Neuron (in vitro differentiated cells): ENCODE data around the gene ODAD4.

Experiments used
- H2AFZ ChIP-seq: one replicate; pipeline ENCODE4 v1.6.1; 2013; ENCODE audit warnings: low read depth, mild to moderate bottlenecking, inconsistent platforms, low read length, moderate library complexity
- H3K27me3 ChIP-seq: one replicate; pipeline ENCODE4 v1.6.1; 2013; ENCODE audit warnings: low read length; ENCODE audit not compliant: insufficient read depth
- H3K36me3 ChIP-seq: one replicate; pipeline ENCODE4 v1.6.1; 2013; ENCODE audit warnings: low read length; ENCODE audit not compliant: insufficient read depth
- H3K4me1 ChIP-seq: one replicate; pipeline ENCODE4 v1.6.1; 2013; ENCODE audit warnings: low read length; ENCODE audit not compliant: insufficient read depth
- H3K4me3 ChIP-seq: 2 replicates; pipeline ENCODE4 v1.5.1; 2013; ENCODE audit warnings: mild to moderate bottlenecking, low read length, moderate library complexity
- H3K9me3 ChIP-seq: one replicate; pipeline ENCODE4 v1.6.1; 2013; ENCODE audit warnings: low read length

Gene ODAD4, protein sequence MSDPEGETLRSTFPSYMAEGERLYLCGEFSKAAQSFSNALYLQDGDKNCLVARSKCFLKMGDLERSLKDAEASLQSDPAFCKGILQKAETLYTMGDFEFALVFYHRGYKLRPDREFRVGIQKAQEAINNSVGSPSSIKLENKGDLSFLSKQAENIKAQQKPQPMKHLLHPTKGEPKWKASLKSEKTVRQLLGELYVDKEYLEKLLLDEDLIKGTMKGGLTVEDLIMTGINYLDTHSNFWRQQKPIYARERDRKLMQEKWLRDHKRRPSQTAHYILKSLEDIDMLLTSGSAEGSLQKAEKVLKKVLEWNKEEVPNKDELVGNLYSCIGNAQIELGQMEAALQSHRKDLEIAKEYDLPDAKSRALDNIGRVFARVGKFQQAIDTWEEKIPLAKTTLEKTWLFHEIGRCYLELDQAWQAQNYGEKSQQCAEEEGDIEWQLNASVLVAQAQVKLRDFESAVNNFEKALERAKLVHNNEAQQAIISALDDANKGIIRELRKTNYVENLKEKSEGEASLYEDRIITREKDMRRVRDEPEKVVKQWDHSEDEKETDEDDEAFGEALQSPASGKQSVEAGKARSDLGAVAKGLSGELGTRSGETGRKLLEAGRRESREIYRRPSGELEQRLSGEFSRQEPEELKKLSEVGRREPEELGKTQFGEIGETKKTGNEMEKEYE

DNA sequence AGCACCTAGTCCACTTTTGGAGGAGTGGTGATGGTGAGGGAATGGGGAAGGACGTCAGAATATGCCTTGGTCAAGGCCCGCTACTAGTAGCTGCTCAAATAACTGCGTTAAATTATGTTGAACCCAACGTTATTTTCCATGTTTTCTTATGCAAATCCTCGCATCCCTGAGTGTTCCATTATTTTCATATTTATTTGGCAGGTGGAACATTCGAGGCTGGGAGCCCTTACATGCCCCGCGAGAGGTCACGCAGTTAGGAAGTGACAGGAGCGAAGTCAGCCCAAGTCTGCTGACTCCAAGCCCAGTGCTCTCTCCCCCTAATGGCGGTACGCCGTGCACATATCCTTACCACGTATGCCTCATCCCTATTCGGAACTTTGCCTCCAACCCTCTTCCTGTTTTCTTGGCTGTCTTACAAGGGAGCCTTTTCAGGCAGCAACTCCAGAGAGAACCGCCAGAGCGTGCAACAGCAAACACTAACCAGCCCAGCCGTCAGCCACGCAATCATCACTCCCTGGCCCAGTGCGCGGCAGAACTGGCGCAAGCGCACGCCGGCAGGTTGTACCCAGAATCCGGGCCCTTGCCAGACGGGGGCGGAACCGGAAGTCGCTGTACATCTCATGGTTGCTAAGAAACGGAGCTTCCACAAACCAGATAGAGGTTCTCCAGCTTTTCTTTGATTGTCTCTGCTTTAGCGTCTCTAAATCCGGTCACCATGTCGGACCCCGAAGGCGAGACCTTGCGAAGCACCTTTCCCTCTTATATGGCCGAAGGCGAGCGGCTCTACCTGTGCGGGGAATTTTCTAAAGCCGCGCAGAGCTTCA is at the start of gene ODAD4:
Gene ODAD4 (plus strand): TSS at position 609 of the 824 bp plus-strand sequence. CDS start 107 bp downstream, at position 716.
- Histone ChIP-seq H3K9me3 (no peaks in the 10 kb centered on the region), H3K4me1 (peaks cover 14% of the 10 kb centered on the region), H3K4me3 (peak within 1 kb of the TSS; percentile 63), H3K36me3 (peaks cover 5% of the 10 kb centered on the region), H2AFZ (peak within 1 kb of the TSS; percentile 85), H3K27me3 (no peaks in the 10 kb centered on the region)

DNA sequence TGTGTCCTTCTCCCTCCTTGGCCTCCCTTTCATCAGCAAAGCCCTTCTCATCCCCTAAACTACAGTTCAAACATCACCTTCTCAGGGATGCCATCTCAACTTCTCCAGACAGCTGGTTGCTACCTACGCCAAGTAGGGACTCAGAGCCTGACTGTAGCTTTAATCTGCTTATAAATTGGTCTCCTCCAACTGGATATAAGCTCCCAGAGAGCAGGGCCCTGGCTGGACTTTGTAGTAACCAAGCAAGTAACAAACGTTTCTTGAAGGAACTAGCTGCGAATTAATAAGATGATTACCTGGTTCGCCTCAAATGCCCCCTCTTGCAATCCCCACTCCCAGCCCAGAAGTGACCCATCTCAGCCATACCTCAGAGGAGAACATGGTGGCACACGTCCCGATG is 47.7 kb upstream of the ODAD4 start:
- Histone ChIP-seq H3K4me1 (peaks cover 10% of the 10 kb centered on the region), H3K27me3 (no peaks in the 10 kb centered on the region), H3K4me3 (no peak overlapping the region), H3K9me3 (peaks cover 4% of the 10 kb centered on the region), H3K36me3 (peaks cover 87% of the 10 kb centered on the region), H2AFZ (no peak overlapping the region)

GRCh38 chr17:41885733-41886132 is 44.7 kb upstream of the ODAD4 start:
- Histone ChIP-seq H3K4me3 (no peak overlapping the region), H3K9me3 (no peaks in the 10 kb centered on the region), H3K27me3 (no peaks in the 10 kb centered on the region), H2AFZ (no peak overlapping the region), H3K4me1 (peaks cover 10% of the 10 kb centered on the region), H3K36me3 (peaks cover 84% of the 10 kb centered on the region)

DNA sequence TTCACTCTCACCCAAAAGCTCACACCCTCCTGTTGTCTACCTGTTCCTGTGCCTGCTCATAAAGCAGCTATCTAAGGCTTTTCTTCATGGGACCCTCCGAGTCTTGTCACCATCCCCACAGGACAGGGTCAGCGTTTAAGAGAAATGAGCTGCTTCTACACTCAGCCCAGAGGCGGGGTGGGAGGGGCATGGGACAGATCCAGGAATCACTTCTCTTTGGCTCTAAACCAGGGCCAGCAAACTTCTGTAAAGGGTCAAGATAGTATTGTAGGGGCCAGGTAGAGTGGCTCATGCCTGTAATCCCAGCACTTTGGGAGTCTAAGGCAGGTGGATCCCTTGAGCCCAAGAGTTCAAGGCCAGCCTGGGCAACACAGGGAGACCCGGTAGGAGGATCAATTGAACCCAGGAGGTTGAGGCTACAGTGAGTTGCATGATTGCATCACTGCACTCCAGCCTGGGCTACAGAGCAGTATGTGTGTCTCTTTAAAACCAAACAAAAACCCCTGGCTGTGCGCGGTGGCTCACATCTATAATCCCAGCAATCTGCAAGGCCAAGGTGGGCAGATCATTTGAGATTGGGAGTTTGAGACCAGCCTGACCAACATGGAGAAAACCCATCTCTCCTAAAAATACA is 42.0 kb upstream of the ODAD4 start:
- peaks cover 87% of the 10 kb centered on the region for H3K36me3 ChIP-seq
- peaks cover 10% of the 10 kb centered on the region for H3K4me1 ChIP-seq
- H2AFZ ChIP-seq = no peak overlapping the region
- no peak overlapping the region for H3K4me3 ChIP-seq
- H3K27me3 ChIP-seq = no peaks in the 10 kb centered on the region
- no peaks in the 10 kb centered on the region for H3K9me3 ChIP-seq

- Histone ChIP-seq H3K36me3 (peaks cover 87% of the 10 kb centered on the region), H2AFZ (no peak overlapping the region), H3K4me3 (no peak overlapping the region), H3K9me3 (no peaks in the 10 kb centered on the region), H3K4me1 (peaks cover 3% of the 10 kb centered on the region), H3K27me3 (no peaks in the 10 kb centered on the region)
These were observed 39.0 kb upstream of the ODAD4 start for GRCh38 chr17:41891135-41892020.

DNA sequence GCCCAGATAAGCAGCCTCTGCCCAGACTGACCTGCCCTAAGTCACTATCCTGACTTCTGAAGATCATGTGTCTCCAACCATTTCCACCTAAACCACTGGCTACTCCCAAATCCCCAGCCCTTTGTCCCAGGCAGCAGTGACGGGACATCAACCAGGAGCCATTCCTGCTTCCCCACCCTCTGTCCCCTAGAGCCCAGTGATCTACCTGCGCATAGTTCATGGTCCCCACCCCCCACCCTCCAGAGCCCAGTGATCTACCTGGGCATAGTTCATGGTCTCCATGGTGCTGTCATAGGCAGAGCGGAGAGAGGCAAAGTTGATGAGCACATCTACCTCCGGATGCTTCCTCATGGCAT is 38.4 kb upstream of the ODAD4 start:
- H3K4me3 ChIP-seq = no peak overlapping the region
- peaks cover 90% of the 10 kb centered on the region for H3K36me3 ChIP-seq
- no peak overlapping the region for H2AFZ ChIP-seq
- no peaks in the 10 kb centered on the region for H3K9me3 ChIP-seq
- H3K27me3 ChIP-seq = no peaks in the 10 kb centered on the region
- no peaks in the 10 kb centered on the region for H3K4me1 ChIP-seq

DNA sequence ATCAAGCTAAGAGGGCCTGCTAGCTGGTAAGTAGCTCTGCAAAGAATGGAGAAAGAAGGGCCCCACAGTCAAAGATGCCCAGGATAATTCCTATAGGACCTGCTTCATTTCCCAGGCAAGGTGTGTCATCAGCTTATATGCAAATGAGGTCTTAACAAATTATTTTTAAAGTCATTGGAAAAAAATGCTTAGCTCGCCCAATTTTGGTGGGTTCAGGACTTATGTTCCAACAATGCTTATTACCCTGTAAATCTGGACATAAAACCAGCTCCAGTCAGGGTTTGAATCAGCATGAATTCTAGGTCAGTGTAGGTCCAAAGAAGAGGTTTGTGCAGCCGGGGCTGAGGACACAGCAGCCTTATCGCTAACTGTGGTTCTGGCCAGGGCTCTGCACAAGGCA is 37.0 kb upstream of the ODAD4 start:
- no peak overlapping the region for H2AFZ ChIP-seq
- no peaks in the 10 kb centered on the region for H3K9me3 ChIP-seq
- H3K4me1 ChIP-seq = no peaks in the 10 kb centered on the region
- H3K27me3 ChIP-seq = no peaks in the 10 kb centered on the region
- peaks cover 90% of the 10 kb centered on the region for H3K36me3 ChIP-seq
- no peak overlapping the region for H3K4me3 ChIP-seq

DNA sequence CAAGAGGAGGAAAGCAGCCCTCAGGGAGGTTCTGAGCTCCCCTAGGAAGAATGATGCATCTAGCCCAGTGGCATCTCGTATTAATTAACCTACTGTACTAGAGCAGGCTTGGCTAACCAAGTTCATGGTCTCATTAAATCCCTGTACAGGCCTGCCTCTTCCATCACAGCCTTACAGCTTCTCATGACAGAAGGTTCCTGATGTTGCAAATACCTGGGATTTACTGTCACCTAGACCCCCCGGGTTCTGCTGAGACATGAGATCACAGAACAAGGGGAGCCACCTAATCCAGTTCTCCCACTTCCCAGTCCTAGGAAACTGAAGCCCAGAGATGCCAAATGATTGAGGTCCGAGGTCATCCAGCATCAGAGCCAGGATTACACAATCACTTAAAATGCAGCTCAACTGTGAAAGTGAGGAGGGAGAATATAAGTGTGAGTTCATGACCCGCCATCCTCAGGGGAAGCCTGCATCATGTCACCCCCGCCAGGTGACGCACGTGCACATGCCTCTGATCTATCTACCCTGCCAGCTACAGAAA is 35.6 kb upstream of the ODAD4 start:
- no peak overlapping the region for H3K4me3 ChIP-seq
- no peaks in the 10 kb centered on the region for H3K9me3 ChIP-seq
- H2AFZ ChIP-seq = no peak overlapping the region
- no peaks in the 10 kb centered on the region for H3K4me1 ChIP-seq
- no peaks in the 10 kb centered on the region for H3K27me3 ChIP-seq
- H3K36me3 ChIP-seq = peaks cover 92% of the 10 kb centered on the region

- H3K27me3 ChIP-seq = no peaks in the 10 kb centered on the region
- H3K36me3 ChIP-seq = peaks cover 91% of the 10 kb centered on the region
These were observed 34.8 kb upstream of the ODAD4 start for GRCh38 chr17:41895617-41896016.

GRCh38 chr17:41896726-41897125 is 33.7 kb upstream of the ODAD4 start:
- Histone ChIP-seq H3K9me3 (no peaks in the 10 kb centered on the region), H3K36me3 (peaks cover 93% of the 10 kb centered on the region), H3K4me1 (no peaks in the 10 kb centered on the region), H3K4me3 (no peak overlapping the region), H2AFZ (no peak overlapping the region), H3K27me3 (no peaks in the 10 kb centered on the region)

More at GRCh38 chr17:41895617-41896016, 34.8 kb upstream of the ODAD4 start:
- Histone ChIP-seq H3K4me3 (no peak overlapping the region), H2AFZ (no peak overlapping the region), H3K9me3 (no peaks in the 10 kb centered on the region), H3K4me1 (no peaks in the 10 kb centered on the region)

DNA sequence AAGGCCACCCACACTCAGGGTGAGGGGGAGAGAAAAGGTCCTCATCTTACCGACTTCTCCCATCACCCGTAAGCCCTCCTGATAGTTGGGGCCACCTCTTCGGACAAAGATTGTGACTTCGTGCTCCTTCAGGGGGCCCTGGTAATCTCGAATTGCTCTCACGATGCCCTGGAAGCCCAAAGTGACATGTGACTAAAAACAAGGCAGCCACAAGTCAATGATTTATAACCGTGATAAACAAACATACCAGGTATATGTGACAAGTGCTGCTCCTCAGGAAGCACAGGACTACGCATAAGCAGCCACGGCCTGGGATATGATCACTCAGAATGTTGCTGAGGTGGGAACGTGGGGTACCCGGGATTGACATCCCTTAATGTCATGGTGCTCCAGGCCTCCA is 28.8 kb upstream of the ODAD4 start:
- Histone ChIP-seq H3K4me1 (no peaks in the 10 kb centered on the region), H3K27me3 (no peaks in the 10 kb centered on the region), H3K36me3 (peaks cover 91% of the 10 kb centered on the region), H3K4me3 (no peak overlapping the region), H2AFZ (no peak overlapping the region), H3K9me3 (no peaks in the 10 kb centered on the region)
